ENCODE measurements around the gene CYTH1. TPM values are rescaled to one million over a fixed set of nuclear protein-coding genes. Genes with fewer than 3 reads are reported as not detected.

CYTH1 gene
- total RNA-seq, 2 donors from 2014 or later, result 23.1 to 27.4 TPM

DNA sequence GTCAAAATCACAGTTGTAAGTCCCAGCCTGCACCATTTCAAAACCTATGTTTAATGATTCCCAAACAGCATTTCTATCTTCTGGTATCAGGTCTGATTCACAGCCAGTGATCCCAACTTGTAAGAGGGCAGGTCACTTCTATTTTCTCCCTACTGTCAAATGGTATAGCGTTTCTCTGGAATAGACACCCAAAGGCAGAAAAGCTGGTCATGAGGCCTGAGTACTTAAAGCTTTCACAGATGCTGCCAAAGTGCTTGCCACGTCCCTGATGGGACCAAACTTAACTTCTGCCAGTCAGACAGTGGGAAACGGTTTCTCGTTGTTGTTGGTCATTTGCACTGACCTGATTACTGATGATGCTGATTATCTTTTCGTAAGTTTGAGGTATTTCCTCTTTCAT is 43.4 kb downstream of the CYTH1 start:
- no peaks in the 10 kb centered on the region for H3K9me3 Mint-ChIP-seq
- Histone ChIP-seq H3K9ac (ENCODE audit: extremely low read depth, low read length, poor library complexity, severe bottlenecking) (peak overlapping the region; percentile 33), H3K9me3 (ENCODE audit: control insufficient read depth, low read length) (no peaks in the 10 kb centered on the region), H3K36me3 (ENCODE audit: control insufficient read depth, insufficient read depth, low read length) (peaks cover 6% of the 10 kb centered on the region), H3K4me3 (ENCODE audit: low read length) (no peak overlapping the region), H3K4me1 (ENCODE audit: control insufficient read depth, insufficient read depth, low read length) (peaks cover 31% of the 10 kb centered on the region), H3K27ac (ENCODE audit: low read depth, low read length) (no peak overlapping the region), H3K27me3 (ENCODE audit: control insufficient read depth, insufficient read depth, low read length, poor library complexity, severe bottlenecking) (no peaks in the 10 kb centered on the region)
- peak overlapping the region; percentile 76 for H3K27ac Mint-ChIP-seq
- no peak for DNase-seq
- WGBS, 2 experiments (ENCODE audit: insufficient coverage in 1 of 2, insufficient read length in 1 of 2), result 92 to 95% methylated on average over 5 of the region's 5 CpGs
- peaks cover 46% of the 10 kb centered on the region for H3K4me1 Mint-ChIP-seq
- no peak overlapping the region for H3K4me3 Mint-ChIP-seq
- TF ChIP-seq, protein P1, sequence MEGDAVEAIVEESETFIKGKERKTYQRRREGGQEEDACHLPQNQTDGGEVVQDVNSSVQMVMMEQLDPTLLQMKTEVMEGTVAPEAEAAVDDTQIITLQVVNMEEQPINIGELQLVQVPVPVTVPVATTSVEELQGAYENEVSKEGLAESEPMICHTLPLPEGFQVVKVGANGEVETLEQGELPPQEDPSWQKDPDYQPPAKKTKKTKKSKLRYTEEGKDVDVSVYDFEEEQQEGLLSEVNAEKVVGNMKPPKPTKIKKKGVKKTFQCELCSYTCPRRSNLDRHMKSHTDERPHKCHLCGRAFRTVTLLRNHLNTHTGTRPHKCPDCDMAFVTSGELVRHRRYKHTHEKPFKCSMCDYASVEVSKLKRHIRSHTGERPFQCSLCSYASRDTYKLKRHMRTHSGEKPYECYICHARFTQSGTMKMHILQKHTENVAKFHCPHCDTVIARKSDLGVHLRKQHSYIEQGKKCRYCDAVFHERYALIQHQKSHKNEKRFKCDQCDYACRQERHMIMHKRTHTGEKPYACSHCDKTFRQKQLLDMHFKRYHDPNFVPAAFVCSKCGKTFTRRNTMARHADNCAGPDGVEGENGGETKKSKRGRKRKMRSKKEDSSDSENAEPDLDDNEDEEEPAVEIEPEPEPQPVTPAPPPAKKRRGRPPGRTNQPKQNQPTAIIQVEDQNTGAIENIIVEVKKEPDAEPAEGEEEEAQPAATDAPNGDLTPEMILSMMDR (conservative IDR thresholded peaks at IDR 0.05), result no peak
- no peaks in the 10 kb centered on the region for H3K27me3 Mint-ChIP-seq (ENCODE audit: insufficient read depth)
- H3K36me3 Mint-ChIP-seq (ENCODE audit: low read depth), result peaks cover 1% of the 10 kb centered on the region

DNA sequence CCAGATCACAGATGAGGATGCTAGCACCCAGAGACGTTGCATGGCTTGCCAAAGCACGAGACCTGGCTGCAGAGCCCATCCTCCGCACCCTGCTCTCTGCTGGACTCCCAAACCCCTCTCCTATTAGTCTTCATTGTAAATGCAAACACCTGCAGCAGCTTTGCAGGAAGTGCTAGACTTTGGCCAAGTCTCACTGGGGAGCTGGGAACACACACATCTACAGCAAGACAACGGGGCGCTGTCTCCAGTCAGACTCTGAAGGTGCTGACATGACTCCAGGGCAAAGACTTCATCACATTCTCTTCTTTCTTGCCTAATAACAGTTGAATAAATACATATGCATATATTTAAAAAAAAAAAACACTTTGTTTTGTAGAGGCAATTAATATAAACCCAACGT is 43.8 kb downstream of the CYTH1 start:
- Histone ChIP-seq H3K36me3 (ENCODE audit: control insufficient read depth, insufficient read depth, low read length) (peaks cover 6% of the 10 kb centered on the region), H3K4me3 (ENCODE audit: low read length) (peak overlapping the region; percentile 65), H3K27ac (ENCODE audit: low read depth, low read length) (no peak overlapping the region), H3K9me3 (ENCODE audit: control insufficient read depth, low read length) (no peaks in the 10 kb centered on the region), H3K27me3 (ENCODE audit: control insufficient read depth, insufficient read depth, low read length, poor library complexity, severe bottlenecking) (no peaks in the 10 kb centered on the region), H3K9ac (ENCODE audit: extremely low read depth, low read length, poor library complexity, severe bottlenecking) (peak overlapping the region; percentile 33), H3K4me1 (ENCODE audit: control insufficient read depth, insufficient read depth, low read length) (peaks cover 35% of the 10 kb centered on the region)
- DNase-seq, result peak; percentile 78
- Mint-ChIP-seq H3K9me3 (no peaks in the 10 kb centered on the region), H3K4me1 (peaks cover 51% of the 10 kb centered on the region), H3K36me3 (ENCODE audit: low read depth) (peaks cover 1% of the 10 kb centered on the region), H3K27me3 (ENCODE audit: insufficient read depth) (no peaks in the 10 kb centered on the region), H3K4me3 (peak overlapping the region; percentile 26), H3K27ac (peak overlapping the region; percentile 76)
- TF ChIP-seq, protein P1 (conservative IDR thresholded peaks at IDR 0.05), result no peak
- WGBS, 2 experiments (ENCODE audit: insufficient coverage in 1 of 2, insufficient read length in 1 of 2), result 69 to 95% methylated on average over 5 to 6 of the region's 6 CpGs

DNA sequence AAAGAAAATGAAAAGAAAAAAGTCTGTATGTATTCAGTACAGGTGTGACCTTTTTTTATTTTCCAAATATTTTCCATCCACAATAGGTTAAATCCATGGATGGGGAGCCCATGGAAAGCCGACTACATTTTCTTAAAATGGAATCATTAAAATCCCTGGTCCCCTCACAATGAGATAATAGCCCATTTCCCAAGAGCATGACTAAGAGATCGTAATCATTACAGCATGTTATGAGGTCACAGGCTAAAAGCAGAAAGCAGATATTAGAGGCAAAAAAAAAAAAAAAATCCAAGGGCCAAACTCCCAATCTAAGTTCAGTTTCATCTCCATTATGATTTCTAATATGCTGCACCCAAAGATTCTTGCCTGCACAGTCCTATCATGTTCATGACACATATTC is 44.7 kb downstream of the CYTH1 start:
- peaks cover 6% of the 10 kb centered on the region for H3K36me3 ChIP-seq (ENCODE audit: control insufficient read depth, insufficient read depth, low read length)
- peaks cover 56% of the 10 kb centered on the region for H3K4me1 Mint-ChIP-seq
- H3K9me3 Mint-ChIP-seq, result no peaks in the 10 kb centered on the region
- peaks cover 1% of the 10 kb centered on the region for H3K36me3 Mint-ChIP-seq (ENCODE audit: low read depth)
- DNase-seq, result no peak
- TF ChIP-seq, protein P1 (conservative IDR thresholded peaks at IDR 0.05), result no peak
- WGBS, 2 experiments (ENCODE audit: insufficient coverage in 1 of 2, insufficient read length in 1 of 2), result 94 to 98% methylated on average over 2 of the region's 2 CpGs
- H3K27ac ChIP-seq (ENCODE audit: low read depth, low read length), result no peak overlapping the region
- H3K9ac ChIP-seq (ENCODE audit: extremely low read depth, low read length, poor library complexity, severe bottlenecking), result peak overlapping the region; percentile 21
- H3K27me3 ChIP-seq (ENCODE audit: control insufficient read depth, insufficient read depth, low read length, poor library complexity, severe bottlenecking), result no peaks in the 10 kb centered on the region
- H3K4me3 Mint-ChIP-seq, result no peak overlapping the region
- no peak overlapping the region for H3K4me3 ChIP-seq (ENCODE audit: low read length)
- no peak overlapping the region for H3K27ac Mint-ChIP-seq
- H3K4me1 ChIP-seq (ENCODE audit: control insufficient read depth, insufficient read depth, low read length), result peaks cover 37% of the 10 kb centered on the region
- no peaks in the 10 kb centered on the region for H3K27me3 Mint-ChIP-seq (ENCODE audit: insufficient read depth)
- no peaks in the 10 kb centered on the region for H3K9me3 ChIP-seq (ENCODE audit: control insufficient read depth, low read length)

All from endodermal cell (in vitro differentiated cells).